Heart left ventricle (tissue), 16 donors: ENCODE results near the gene BLOC1S4. TPM values are rescaled to one million over a fixed set of nuclear protein-coding genes. Genes with fewer than 3 reads are reported as not detected.

Experiments
- ATAC-seq, 4 donors: fragments of 200-7000 bp; cut with Tn5 transposase; one replicate each; pipeline ENCODE4 v1.9.1; 2020 to 2022; ENCODE audit warnings: moderate library complexity in 4 of 4, mild to moderate bottlenecking in 3 of 4, moderate number of reproducible peaks in 1 of 4
- DNase-seq, 5 donors: peaks; one replicate each; pipeline ENCODE4 v3.0.0-alpha.2; 2020
- H3K27ac ChIP-seq, 12 donors: fragments of 200-600 bp; sonication (generic) in 4 of 12; one replicate each; pipeline versions ENCODE4 v1.5.0 to v1.8.0; 2016 to 2022; ENCODE audit warnings: mild to moderate bottlenecking in 2 of 12
- H3K27me3 ChIP-seq, 9 donors: fragments of 200-600 bp; sonication (generic) in 2 of 9; one replicate each; pipeline versions ENCODE4 v1.5.1 to v1.8.0; 2016 to 2022; ENCODE audit warnings: mild to moderate bottlenecking in 3 of 9
- H3K36me3 ChIP-seq, 9 donors: fragments of 200-600 bp; sonication (generic) in 2 of 9; one replicate each; pipeline versions ENCODE4 v1.5.0 to v1.8.0; 2018 to 2022; ENCODE audit warnings: mild to moderate bottlenecking in 2 of 9
- H3K4me1 ChIP-seq, 12 donors: fragments of 200-600 bp; sonication (generic) in 4 of 12; one replicate each; pipeline versions ENCODE4 v1.5.0 to v1.8.0; 2016 to 2022; ENCODE audit warnings: mild to moderate bottlenecking in 3 of 12
- H3K4me3 ChIP-seq, 12 donors: fragments of 200-600 bp; sonication (generic) in 4 of 12; one replicate each; pipeline versions ENCODE4 v1.5.0 to v1.8.0; 2017 to 2022; ENCODE audit warnings: mild to moderate bottlenecking in 9 of 12, moderate library complexity in 4 of 12
- H3K9me3 ChIP-seq, 12 donors: fragments of 200-600 bp; sonication (generic) in 4 of 12; one replicate each; pipeline versions ENCODE4 v1.5.0 to v1.8.0; 2016 to 2022; ENCODE audit warnings: mild to moderate bottlenecking in 1 of 12
- POLR2A ChIP-seq, 2 donors: fragments of 450-650 bp; IDR thresholded peaks; one replicate each; pipeline ENCODE4 v1.6.1; 2017; ENCODE audit warnings: antibody characterized with exemption in 2 of 2, mild to moderate bottlenecking in 2 of 2, moderate library complexity in 2 of 2
- WGBS, 4 donors: extraction: QIAGEN DNeasy Blood & Tissue Kit in 2 of 4; methylation state at CpG; one replicate each; pipeline versions ENCODE4 v1.1.5 to v1.1.7; 2013 to 2018; 5-methylcytosine and 5-hydroxymethylcytosine counted together
- intact Hi-C, 10 donors: fragments of 100-400 bp; cut with DNase I; formaldehyde crosslinking; loops; one replicate each; pipeline versions ENCODE4 v1.11.1 to v1.14.2; 2022
- polyA plus RNA-seq, 2 donors: library from polyadenylated mRNA; stranded (reverse); fragments of 200-250 nt; gene quantifications; one replicate each; pipeline ENCODE4 v1.2.3, GENCODE V29; 2013
- total RNA-seq, 9 donors: library from RNA; depleted of rRNA in 2 of 9; stranded (reverse); fragments of >200 nt in 2 of 9; fragmentation: NEBNext Ultra II Directional in 3 of 9; extraction: Animal tissue kit (Norgen Biotek cat#: 25700) in 3 of 9; gene quantifications; one replicate each; pipeline versions ENCODE4 v1.1.0 to v1.2.4, GENCODE V29; 2016 to 2023
- TF ChIP-seq, protein P1 (sequence below), 12 donors: fragments of 200-600 bp; sonication (generic) in 4 of 12; IDR thresholded peaks; one replicate each; pipeline versions ENCODE4 v1.5.0 to v1.8.0; 2018 to 2022; ENCODE audit warnings: antibody characterized with exemption in 12 of 12, mild to moderate bottlenecking in 5 of 12
- donor health status: ischemic (EF 13 %, LVEDD 7.1; RV severe dilation, severe dysfunction).
- donor health status: healthy with polysubstance abuse.
- donor health status: DM: no; HTN: yes; CAD: no.
- donor health status: DM: no; HTN: no; CAD: no.
- donor health status: ischemic (EF 25% LVEDD 6.9; RV normal size, moderate dysfunction).
- donor health status: ischemic (EF 25% LVEDD 5.7; RV mildly dilated, moderate dysfunction).
- donor health status: healthy.
- donor health status: DM: yes; HTN: yes; CAD: no.
- donor health status: ischemic (EF 35%, LVEDD 5.7; RV mildly dilated, moderate dysfunction).
- donor health status: nonischemic (EF 11% LVEDD 7.7; RV severe dilation, severe dysfunction).
- donor health status: DM: yes; HTN: yes; CAD: no.
- donor health status: PGD.
- donor health status: ischemic (EF 29% LVEDD 5.4; RV normal size, mild dysfunction).
- donor health status: nonischemic (EF 23%, LVEDD 6.1; RV moderate dilation, normal function).

BLOC1S4 gene
- total and polyA plus RNA-seq, 11 donors = 4.4 to 14.1 (median 7.3) TPM

DNA sequence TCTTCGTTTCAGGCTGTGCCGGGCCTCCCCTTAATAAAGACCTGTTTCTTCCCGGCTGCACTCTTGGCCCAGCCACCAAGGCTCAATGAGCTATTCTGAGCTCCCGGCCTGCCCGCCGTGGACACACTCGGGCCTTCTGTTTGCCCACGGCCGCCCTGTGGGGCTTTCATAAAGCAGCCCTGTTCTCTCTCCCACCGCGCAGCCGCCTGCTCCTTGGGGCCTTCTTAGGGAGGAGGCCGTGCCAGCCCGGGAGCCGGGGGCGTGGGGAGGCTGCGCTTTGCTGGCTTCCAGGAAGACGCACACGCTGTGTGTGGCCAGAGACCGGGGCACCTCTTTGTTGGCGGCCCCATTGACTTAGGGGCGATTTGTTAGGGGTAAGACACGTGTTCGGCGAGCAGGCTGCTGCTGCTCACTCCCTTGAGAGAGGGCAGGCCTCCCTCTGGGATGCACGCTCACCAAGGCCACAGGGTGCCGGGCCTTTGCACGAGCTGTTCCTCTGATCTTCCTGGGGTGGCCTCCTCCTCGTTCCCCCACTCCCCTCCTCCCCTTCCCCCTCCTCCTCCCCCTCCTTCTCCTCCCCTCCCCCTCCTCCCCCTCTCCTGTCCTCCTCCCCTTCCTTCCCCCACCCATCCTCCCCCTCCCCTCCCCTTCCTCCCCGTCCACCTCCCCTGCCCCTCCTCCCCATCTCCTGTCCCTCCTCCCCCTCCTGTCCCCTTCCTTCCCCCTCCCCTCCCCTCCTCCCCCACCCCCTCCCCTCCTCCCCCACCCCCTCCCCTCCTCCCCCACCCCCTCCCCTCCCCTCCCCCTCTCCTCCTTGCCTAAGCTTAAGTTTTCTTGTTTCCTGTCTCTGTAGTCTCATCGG lies 11.3 kb downstream of the BLOC1S4 start:
- peaks cover 0 to 7% (median under 1%) of the 10 kb centered on the region in 12 donors for H3K4me1 ChIP-seq
- H3K9me3 ChIP-seq = no peaks in the 10 kb centered on the region
- no peak overlapping the region for H3K27ac ChIP-seq
- DNase-seq (no peak), ATAC-seq (peak in 3 of 4 donors; percentile 27 to 43 (median 36))
- peak overlapping the region in 2 of 12 donors; percentile 12 to 30 for H3K4me3 ChIP-seq
- no peaks in the 10 kb centered on the region for H3K36me3 ChIP-seq
- intact Hi-C loops = loop anchor here in 3 of 10 donors (5.0 to 10.0 kb wide), 2 partner anchors 40 to 47 kb away; no protein-coding TSS in a partner anchor
- 60 to 74% (median 69%) methylated on average over 16 to 31 of the region's 31 CpGs for WGBS, 4 donors
- TF ChIP-seq, protein P1, sequence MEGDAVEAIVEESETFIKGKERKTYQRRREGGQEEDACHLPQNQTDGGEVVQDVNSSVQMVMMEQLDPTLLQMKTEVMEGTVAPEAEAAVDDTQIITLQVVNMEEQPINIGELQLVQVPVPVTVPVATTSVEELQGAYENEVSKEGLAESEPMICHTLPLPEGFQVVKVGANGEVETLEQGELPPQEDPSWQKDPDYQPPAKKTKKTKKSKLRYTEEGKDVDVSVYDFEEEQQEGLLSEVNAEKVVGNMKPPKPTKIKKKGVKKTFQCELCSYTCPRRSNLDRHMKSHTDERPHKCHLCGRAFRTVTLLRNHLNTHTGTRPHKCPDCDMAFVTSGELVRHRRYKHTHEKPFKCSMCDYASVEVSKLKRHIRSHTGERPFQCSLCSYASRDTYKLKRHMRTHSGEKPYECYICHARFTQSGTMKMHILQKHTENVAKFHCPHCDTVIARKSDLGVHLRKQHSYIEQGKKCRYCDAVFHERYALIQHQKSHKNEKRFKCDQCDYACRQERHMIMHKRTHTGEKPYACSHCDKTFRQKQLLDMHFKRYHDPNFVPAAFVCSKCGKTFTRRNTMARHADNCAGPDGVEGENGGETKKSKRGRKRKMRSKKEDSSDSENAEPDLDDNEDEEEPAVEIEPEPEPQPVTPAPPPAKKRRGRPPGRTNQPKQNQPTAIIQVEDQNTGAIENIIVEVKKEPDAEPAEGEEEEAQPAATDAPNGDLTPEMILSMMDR (IDR thresholded peaks at IDR 0.05) = no peak
- TF ChIP-seq POLR2A (IDR thresholded peaks at IDR 0.05) = no peak
- no peaks in the 10 kb centered on the region for H3K27me3 ChIP-seq

DNA sequence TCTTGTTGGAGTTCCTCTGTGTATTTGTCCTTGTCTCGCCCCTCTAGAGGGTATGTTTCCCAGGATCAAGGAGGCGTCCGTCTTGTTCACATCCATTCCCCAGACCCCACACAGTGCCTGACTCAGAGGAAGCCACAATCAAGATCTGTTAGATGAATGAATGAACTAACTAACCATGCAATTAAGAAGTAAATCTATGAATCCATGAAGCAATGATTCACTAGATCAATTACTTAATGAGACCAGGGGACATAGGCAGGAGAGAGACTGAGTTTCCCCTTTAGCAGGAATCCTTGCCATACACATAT lies 11.9 kb downstream of the BLOC1S4 start:
- H3K27me3 ChIP-seq = no peaks in the 10 kb centered on the region
- TF ChIP-seq, protein P1 (IDR thresholded peaks at IDR 0.05) = no peak
- no peak for TF ChIP-seq POLR2A (IDR thresholded peaks at IDR 0.05)
- peaks cover 0 to 13% (median 6%) of the 10 kb centered on the region in 12 donors for H3K4me1 ChIP-seq
- DNase-seq (no peak), ATAC-seq (no peak)
- no peaks in the 10 kb centered on the region for H3K9me3 ChIP-seq
- H3K36me3 ChIP-seq = no peaks in the 10 kb centered on the region
- 50 to 68% (median 56%) methylated on average over 3 of the region's 3 CpGs for WGBS, 4 donors
- intact Hi-C loops = loop anchor here in 3 of 10 donors (5.0 to 10.0 kb wide), 2 partner anchors 39 to 47 kb away; no protein-coding TSS in a partner anchor
- no peak overlapping the region for H3K4me3 ChIP-seq
- H3K27ac ChIP-seq = no peak overlapping the region

DNA sequence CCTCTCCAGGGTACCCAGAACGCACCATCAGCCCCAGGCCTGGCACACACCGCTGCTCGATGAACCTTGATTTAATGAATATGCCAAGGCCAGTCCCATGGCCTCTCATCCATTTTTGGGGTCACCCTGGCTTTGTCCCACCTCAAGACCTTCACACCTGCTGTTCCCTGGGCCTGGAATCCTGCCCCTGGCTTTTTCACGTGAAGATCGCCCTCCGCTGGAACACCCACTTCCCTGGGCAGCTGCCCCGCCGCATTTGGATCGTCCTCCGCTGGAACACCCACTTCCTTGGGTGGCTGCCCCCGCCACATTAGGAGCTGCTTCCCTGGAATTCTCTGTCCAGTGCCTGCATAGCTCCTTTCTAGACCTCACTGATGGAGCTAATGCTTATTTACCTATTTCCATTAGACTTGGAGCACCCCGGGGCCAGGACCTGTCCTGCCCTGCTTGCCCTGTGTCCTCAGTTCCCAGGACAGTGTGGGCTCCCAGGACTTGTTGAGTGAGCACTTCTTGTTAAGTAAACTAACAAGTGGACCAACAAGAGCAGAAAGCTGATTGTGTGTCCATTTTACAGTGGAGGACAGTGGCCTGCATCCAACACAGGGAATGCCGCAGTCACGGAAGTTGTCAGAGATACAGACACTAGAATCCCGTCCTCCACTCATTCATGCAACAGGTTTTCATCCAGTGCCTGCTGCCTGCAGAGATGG lies 12.5 kb downstream of the BLOC1S4 start:
- 74 to 93% (median 80%) methylated on average over 15 of the region's 15 CpGs for WGBS, 4 donors
- no peak overlapping the region for H3K27ac ChIP-seq
- TF ChIP-seq, protein P1 (IDR thresholded peaks at IDR 0.05) = no peak
- TF ChIP-seq POLR2A (IDR thresholded peaks at IDR 0.05) = no peak
- no peaks in the 10 kb centered on the region for H3K9me3 ChIP-seq
- H3K4me1 ChIP-seq = peaks cover 0 to 16% (median 8%) of the 10 kb centered on the region in 12 donors
- H3K4me3 ChIP-seq = no peak overlapping the region
- H3K36me3 ChIP-seq = no peaks in the 10 kb centered on the region
- intact Hi-C loops = loop anchor here in 3 of 10 donors (5.0 to 10.0 kb wide), 2 partner anchors 39 to 46 kb away; no protein-coding TSS in a partner anchor
- DNase-seq (no peak), ATAC-seq (no peak)
- no peaks in the 10 kb centered on the region for H3K27me3 ChIP-seq
